Fibroblast of lung (primary cell): ENCODE data around the gene AATF. TPM values are rescaled to one million over a fixed set of nuclear protein-coding genes. Genes with fewer than 3 reads are reported as not detected.

ENCODE experiments used
- DNase-seq, 2 donors: peaks; one replicate each; pipeline versions ENCODE4 v3.0.0 to v3.0.0-alpha.2; 2010; ENCODE audit warnings: low read depth in 2 of 2
- H2AFZ ChIP-seq: 2 replicates; pipeline ENCODE4 v1.5.1; 2012; ENCODE audit warnings: low read length, control low read depth, inconsistent platforms
- H3K27ac ChIP-seq: 2 replicates; pipeline ENCODE4 v1.5.1; 2011; ENCODE audit warnings: low read length, control low read depth; ENCODE audit not compliant: insufficient read depth
- H3K27me3 ChIP-seq: 2 replicates; pipeline ENCODE4 v1.5.1; 2011; ENCODE audit warnings: mild to moderate bottlenecking, low read length; ENCODE audit not compliant: control insufficient read depth, insufficient read depth
- H3K36me3 ChIP-seq: 2 replicates; pipeline ENCODE4 v1.5.1; 2011; ENCODE audit warnings: low read length; ENCODE audit not compliant: control insufficient read depth, insufficient read depth
- H3K4me1 ChIP-seq: 2 replicates; pipeline ENCODE4 v1.5.1; 2011; ENCODE audit warnings: low read length; ENCODE audit not compliant: control insufficient read depth, insufficient read depth; ENCODE audit errors: extremely low read depth
- H3K4me2 ChIP-seq: 2 replicates; pipeline ENCODE4 v1.5.1; 2011; ENCODE audit warnings: low read length, control low read depth; ENCODE audit not compliant: insufficient read depth; ENCODE audit errors: extremely low read depth
- H3K4me3 ChIP-seq, 4 experiments: fragments of 200-600 bp in 1 of 4; sonication (generic) in 1 of 4; replicated peaks in 1 of 4; 2 replicates each; pipeline ENCODE4 v1.5.1; 2011 to 2016; ENCODE audit warnings: low read length in 4 of 4, low read depth in 3 of 4, mild to moderate bottlenecking in 3 of 4, control low read depth in 2 of 4, inconsistent platforms in 1 of 4, mixed read lengths in 1 of 4; ENCODE audit not compliant: insufficient read depth in 1 of 4; ENCODE audit errors: control extremely low read depth in 1 of 4
- H3K79me2 ChIP-seq: 2 replicates; pipeline ENCODE4 v1.5.1; 2012; ENCODE audit warnings: mild to moderate bottlenecking, low read length, inconsistent platforms; ENCODE audit not compliant: control insufficient read depth, insufficient read depth
- H3K9ac ChIP-seq: 2 replicates; pipeline ENCODE4 v1.5.1; 2011; ENCODE audit warnings: mild to moderate bottlenecking, low read length, control low read depth; ENCODE audit not compliant: insufficient read depth
- H3K9me3 ChIP-seq: 2 replicates; pipeline ENCODE4 v1.5.1; 2012; ENCODE audit warnings: low read depth, low read length; ENCODE audit not compliant: control insufficient read depth, insufficient read depth
- H4K20me1 ChIP-seq: 2 replicates; pipeline ENCODE4 v1.5.1; 2011; ENCODE audit warnings: low read length; ENCODE audit not compliant: control insufficient read depth, insufficient read depth; ENCODE audit errors: extremely low read depth
- EZH2 ChIP-seq: IDR thresholded peaks from 2 replicates; pipeline ENCODE4 v1.5.1; 2012; ENCODE audit warnings: low read length, control low read depth, mild to moderate bottlenecking; ENCODE audit errors: missing control alignments
- polyA plus RNA-seq, 2 donors: library from polyadenylated mRNA; depleted of rRNA in 1 of 2; stranded (reverse) in 1 of 2; unstranded in 1 of 2; fragments of >200 nt; gene quantifications; 2 replicates each; pipeline ENCODE4 v1.2.1, GENCODE V29; 2011 to 2012; ENCODE audit warnings: missing spikeins in 1 of 2
- total RNA-seq: library from RNA; depleted of rRNA; stranded (reverse); fragments of >200 nt; gene quantifications from 2 replicates; pipeline ENCODE4 v1.2.1, GENCODE V29; 2014
- TF ChIP-seq, protein P1 (sequence below), 2 donors: IDR thresholded peaks in 1 of 2; conservative IDR thresholded peaks in 1 of 2; 1 replicate in 1 of 2; 2 replicates in 1 of 2; pipeline ENCODE4 v1.5.1; 2011 to 2012; ENCODE audit warnings: low read length in 2 of 2, control low read depth in 1 of 2, inconsistent platforms in 1 of 2, low read depth in 1 of 2, mild to moderate bottlenecking in 1 of 2

The AATF gene
- total and polyA plus RNA-seq, 2 donors (not counting 1 experiment from before 2014, with no cell fraction given) = 11.9 to 30.7 TPM

- no peak for DNase-seq
- no peaks in the 10 kb centered on the region for H3K4me1 ChIP-seq
- no peaks in the 10 kb centered on the region for H3K79me2 ChIP-seq
- no peak overlapping the region for H2AFZ ChIP-seq
- no peak overlapping the region for H3K9ac ChIP-seq
- no peak for TF ChIP-seq EZH2
- TF ChIP-seq, protein P1, sequence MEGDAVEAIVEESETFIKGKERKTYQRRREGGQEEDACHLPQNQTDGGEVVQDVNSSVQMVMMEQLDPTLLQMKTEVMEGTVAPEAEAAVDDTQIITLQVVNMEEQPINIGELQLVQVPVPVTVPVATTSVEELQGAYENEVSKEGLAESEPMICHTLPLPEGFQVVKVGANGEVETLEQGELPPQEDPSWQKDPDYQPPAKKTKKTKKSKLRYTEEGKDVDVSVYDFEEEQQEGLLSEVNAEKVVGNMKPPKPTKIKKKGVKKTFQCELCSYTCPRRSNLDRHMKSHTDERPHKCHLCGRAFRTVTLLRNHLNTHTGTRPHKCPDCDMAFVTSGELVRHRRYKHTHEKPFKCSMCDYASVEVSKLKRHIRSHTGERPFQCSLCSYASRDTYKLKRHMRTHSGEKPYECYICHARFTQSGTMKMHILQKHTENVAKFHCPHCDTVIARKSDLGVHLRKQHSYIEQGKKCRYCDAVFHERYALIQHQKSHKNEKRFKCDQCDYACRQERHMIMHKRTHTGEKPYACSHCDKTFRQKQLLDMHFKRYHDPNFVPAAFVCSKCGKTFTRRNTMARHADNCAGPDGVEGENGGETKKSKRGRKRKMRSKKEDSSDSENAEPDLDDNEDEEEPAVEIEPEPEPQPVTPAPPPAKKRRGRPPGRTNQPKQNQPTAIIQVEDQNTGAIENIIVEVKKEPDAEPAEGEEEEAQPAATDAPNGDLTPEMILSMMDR (conservative IDR thresholded peaks at IDR 0.05 in 1 of 2, IDR thresholded peaks at IDR 0.05 in 1 of 2; ENCODE audit: low read depth in 1 of 2, low read length in 2 of 2) = no peak
- H3K27ac ChIP-seq = no peak overlapping the region
- H3K27me3 ChIP-seq = no peaks in the 10 kb centered on the region
- no peak overlapping the region for H3K4me3 ChIP-seq
- H3K4me2 ChIP-seq = no peak overlapping the region
- no peaks in the 10 kb centered on the region for H4K20me1 ChIP-seq
- peaks cover 26% of the 10 kb centered on the region for H3K36me3 ChIP-seq
- H3K9me3 ChIP-seq = no peaks in the 10 kb centered on the region
These were observed 149.4 kb downstream of the AATF start for GRCh38 chr17:37098152-37098551.

DNA sequence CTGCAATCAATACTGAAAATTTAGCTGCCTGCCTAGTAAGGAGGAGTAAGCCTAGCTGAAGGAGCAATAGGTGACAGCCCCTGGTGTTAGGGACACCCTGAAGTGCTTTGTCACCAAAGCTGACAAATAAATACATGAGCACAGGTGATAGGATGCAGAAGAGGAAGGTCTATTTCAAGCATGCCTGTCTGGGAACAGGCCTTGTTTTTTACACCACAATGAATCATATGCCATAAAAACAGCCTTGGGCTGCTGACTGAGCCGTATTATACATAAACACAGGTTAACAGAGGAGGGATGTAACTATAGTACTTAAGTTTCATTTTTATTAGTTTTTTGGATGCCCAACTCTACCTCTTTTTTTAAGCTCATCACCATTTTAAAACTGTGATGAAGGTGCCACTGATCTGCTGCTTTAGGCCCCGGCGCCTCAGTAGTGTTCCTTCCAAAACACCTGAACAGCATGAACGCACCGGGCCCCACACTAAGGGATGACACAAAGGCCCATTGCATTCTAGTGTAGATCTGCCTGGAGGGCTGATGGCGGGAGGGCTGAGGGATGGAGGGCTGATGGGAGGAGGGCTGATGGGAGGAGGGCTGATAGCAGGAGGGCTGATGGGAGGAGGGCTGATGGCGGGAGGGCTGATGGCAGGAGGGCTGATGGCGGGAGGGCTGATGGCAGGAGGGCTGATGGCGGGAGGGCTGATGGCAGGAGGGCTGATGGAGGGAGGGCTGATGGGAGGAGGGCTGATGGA, 150.3 kb downstream of the AATF start:
- H3K4me3 ChIP-seq = no peak overlapping the region
- no peaks in the 10 kb centered on the region for H3K4me1 ChIP-seq
- H3K36me3 ChIP-seq = peaks cover 25% of the 10 kb centered on the region
- no peaks in the 10 kb centered on the region for H3K27me3 ChIP-seq
- no peak for DNase-seq
- H2AFZ ChIP-seq = no peak overlapping the region
- H3K79me2 ChIP-seq = no peaks in the 10 kb centered on the region
- no peaks in the 10 kb centered on the region for H4K20me1 ChIP-seq
- H3K9ac ChIP-seq = no peak overlapping the region
- no peak overlapping the region for H3K4me2 ChIP-seq
- no peak overlapping the region for H3K27ac ChIP-seq
- TF ChIP-seq, protein P1 (conservative IDR thresholded peaks at IDR 0.05 in 1 of 2, IDR thresholded peaks at IDR 0.05 in 1 of 2; ENCODE audit: low read depth in 1 of 2, low read length in 2 of 2) = no peak
- TF ChIP-seq EZH2 = no peak
- no peaks in the 10 kb centered on the region for H3K9me3 ChIP-seq

DNA sequence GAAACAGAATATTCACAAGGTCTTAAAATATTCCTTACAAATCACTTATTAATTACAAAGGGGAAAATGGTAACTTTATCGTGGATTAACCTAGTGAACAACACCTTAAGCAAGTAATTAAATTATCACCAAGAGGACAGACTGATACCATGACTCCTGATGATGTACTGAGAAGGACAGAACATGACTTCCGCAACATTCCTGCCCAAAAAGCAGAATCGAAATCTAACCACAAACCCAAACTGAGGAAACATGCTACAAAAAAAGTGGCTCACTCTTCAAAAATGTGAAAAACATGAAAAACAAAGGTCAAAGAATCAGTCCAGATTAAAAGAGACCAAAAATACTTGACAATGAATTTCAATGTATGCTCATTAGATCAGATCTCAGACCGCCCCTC, 151.5 kb downstream of the AATF start:
- Histone ChIP-seq H3K4me3 (no peak overlapping the region), H3K27ac (no peak overlapping the region), H2AFZ (no peak overlapping the region), H3K79me2 (no peaks in the 10 kb centered on the region), H3K4me2 (no peak overlapping the region), H3K9me3 (no peaks in the 10 kb centered on the region), H3K36me3 (peaks cover 24% of the 10 kb centered on the region), H4K20me1 (no peaks in the 10 kb centered on the region), H3K9ac (no peak overlapping the region), H3K4me1 (no peaks in the 10 kb centered on the region), H3K27me3 (no peaks in the 10 kb centered on the region)
- TF ChIP-seq EZH2 = no peak
- TF ChIP-seq, protein P1 (conservative IDR thresholded peaks at IDR 0.05 in 1 of 2, IDR thresholded peaks at IDR 0.05 in 1 of 2; ENCODE audit: low read depth in 1 of 2, low read length in 2 of 2) = no peak
- peak in 1 of 2 donors; percentile 38 for DNase-seq
